ENCODE measurements around the gene TRPM1.

The TRPM1 gene

GRCh38 chr15:31101262-31102038, at the start of gene TRPM1:
TRPM1 (minus strand) TSS chr15:31101725; CDS start chr15:31081355, 20,370 bp downstream.
- Mint-ChIP-seq H3K4me1 (peaks cover 7% of the 10 kb centered on the region), H3K36me3 (ENCODE audit: low read depth) (no peaks in the 10 kb centered on the region), H3K4me3 (no peak within 1 kb of the TSS), H3K27ac (no peak within 1 kb of the TSS), H3K27me3 (no peaks in the 10 kb centered on the region), H3K9me3 (no peaks in the 10 kb centered on the region)
- ATAC-seq (no peak), DNase-seq (no peak)

- H3K4me1 Mint-ChIP-seq: no peaks in the 10 kb centered on the region
- DNase-seq (no peak), ATAC-seq (no peak)
- no peaks in the 10 kb centered on the region for H3K27me3 Mint-ChIP-seq
- no peak overlapping the region for H3K4me3 Mint-ChIP-seq
- no peak overlapping the region for H3K27ac Mint-ChIP-seq
- H3K36me3 Mint-ChIP-seq (ENCODE audit: low read depth): no peaks in the 10 kb centered on the region
- no peaks in the 10 kb centered on the region for H3K9me3 Mint-ChIP-seq
Measured at GRCh38 chr15:31150732-31151231, 49.3 kb upstream of the TRPM1 start.

- ATAC-seq (no peak), DNase-seq (no peak)
- Mint-ChIP-seq H3K9me3 (no peaks in the 10 kb centered on the region), H3K27ac (no peak overlapping the region), H3K36me3 (ENCODE audit: low read depth) (no peaks in the 10 kb centered on the region), H3K4me1 (no peaks in the 10 kb centered on the region), H3K27me3 (no peaks in the 10 kb centered on the region), H3K4me3 (no peak overlapping the region)
Measured at GRCh38 chr15:31149987-31150386, 48.5 kb upstream of the TRPM1 start.

GRCh38 chr15:31149088-31149505, 47.6 kb upstream of the TRPM1 start:
- H3K4me3 Mint-ChIP-seq: no peak overlapping the region
- no peaks in the 10 kb centered on the region for H3K4me1 Mint-ChIP-seq
- no peaks in the 10 kb centered on the region for H3K36me3 Mint-ChIP-seq (ENCODE audit: low read depth)
- ATAC-seq (no peak), DNase-seq (no peak)
- no peak overlapping the region for H3K27ac Mint-ChIP-seq
- no peaks in the 10 kb centered on the region for H3K9me3 Mint-ChIP-seq
- H3K27me3 Mint-ChIP-seq: no peaks in the 10 kb centered on the region

- Mint-ChIP-seq H3K27ac (no peak overlapping the region), H3K4me1 (no peaks in the 10 kb centered on the region), H3K9me3 (no peaks in the 10 kb centered on the region), H3K36me3 (ENCODE audit: low read depth) (no peaks in the 10 kb centered on the region), H3K27me3 (no peaks in the 10 kb centered on the region), H3K4me3 (no peak overlapping the region)
- no peak for ATAC-seq
- no peak for DNase-seq
Measured at GRCh38 chr15:31148297-31149087, 47.0 kb upstream of the TRPM1 start.

GRCh38 chr15:31147944-31148296, 46.4 kb upstream of the TRPM1 start:
- ATAC-seq (no peak), DNase-seq (no peak)
- no peak overlapping the region for H3K4me3 Mint-ChIP-seq
- H3K27ac Mint-ChIP-seq: no peak overlapping the region
- no peaks in the 10 kb centered on the region for H3K4me1 Mint-ChIP-seq
- H3K27me3 Mint-ChIP-seq: no peaks in the 10 kb centered on the region
- H3K9me3 Mint-ChIP-seq: no peaks in the 10 kb centered on the region
- no peaks in the 10 kb centered on the region for H3K36me3 Mint-ChIP-seq (ENCODE audit: low read depth)

GRCh38 chr15:31147456-31147855, 45.9 kb upstream of the TRPM1 start:
- DNase-seq: no peak
- no peaks in the 10 kb centered on the region for H3K4me1 Mint-ChIP-seq
- H3K27ac Mint-ChIP-seq: no peak overlapping the region
- no peak for ATAC-seq
- H3K27me3 Mint-ChIP-seq: no peaks in the 10 kb centered on the region
- no peaks in the 10 kb centered on the region for H3K9me3 Mint-ChIP-seq
- no peaks in the 10 kb centered on the region for H3K36me3 Mint-ChIP-seq (ENCODE audit: low read depth)
- no peak overlapping the region for H3K4me3 Mint-ChIP-seq

GRCh38 chr15:31145271-31145911, 43.9 kb upstream of the TRPM1 start:
- Mint-ChIP-seq H3K4me1 (no peaks in the 10 kb centered on the region), H3K27me3 (no peaks in the 10 kb centered on the region), H3K9me3 (no peaks in the 10 kb centered on the region), H3K4me3 (no peak overlapping the region), H3K36me3 (ENCODE audit: low read depth) (no peaks in the 10 kb centered on the region), H3K27ac (no peak overlapping the region)
- ATAC-seq (no peak), DNase-seq (no peak)

- H3K27ac Mint-ChIP-seq: no peak overlapping the region
Measured at GRCh38 chr15:31141792-31142191, 40.3 kb upstream of the TRPM1 start.

GRCh38 chr15:31136607-31137328, 35.2 kb upstream of the TRPM1 start:
- Mint-ChIP-seq H3K27ac (no peak overlapping the region), H3K27me3 (no peaks in the 10 kb centered on the region), H3K9me3 (no peaks in the 10 kb centered on the region), H3K4me1 (no peaks in the 10 kb centered on the region), H3K36me3 (ENCODE audit: low read depth) (no peaks in the 10 kb centered on the region), H3K4me3 (no peak overlapping the region)
- DNase-seq: no peak
- ATAC-seq: no peak

More at GRCh38 chr15:31141792-31142191, 40.3 kb upstream of the TRPM1 start:
- DNase-seq (no peak), ATAC-seq (no peak)
- no peak overlapping the region for H3K4me3 Mint-ChIP-seq
- no peaks in the 10 kb centered on the region for H3K36me3 Mint-ChIP-seq (ENCODE audit: low read depth)
- no peaks in the 10 kb centered on the region for H3K4me1 Mint-ChIP-seq
- H3K9me3 Mint-ChIP-seq: no peaks in the 10 kb centered on the region
- no peaks in the 10 kb centered on the region for H3K27me3 Mint-ChIP-seq

GRCh38 chr15:31136016-31136415, 34.5 kb upstream of the TRPM1 start:
- DNase-seq (no peak), ATAC-seq (no peak)
- no peaks in the 10 kb centered on the region for H3K27me3 Mint-ChIP-seq
- no peak overlapping the region for H3K4me3 Mint-ChIP-seq
- H3K27ac Mint-ChIP-seq: no peak overlapping the region
- no peaks in the 10 kb centered on the region for H3K9me3 Mint-ChIP-seq
- H3K4me1 Mint-ChIP-seq: no peaks in the 10 kb centered on the region
- no peaks in the 10 kb centered on the region for H3K36me3 Mint-ChIP-seq (ENCODE audit: low read depth)

- DNase-seq (no peak), ATAC-seq (no peak)
- no peaks in the 10 kb centered on the region for H3K9me3 Mint-ChIP-seq
- no peak overlapping the region for H3K4me3 Mint-ChIP-seq
- no peaks in the 10 kb centered on the region for H3K27me3 Mint-ChIP-seq
- H3K36me3 Mint-ChIP-seq (ENCODE audit: low read depth): no peaks in the 10 kb centered on the region
- H3K27ac Mint-ChIP-seq: no peak overlapping the region
- no peaks in the 10 kb centered on the region for H3K4me1 Mint-ChIP-seq
Measured at GRCh38 chr15:31135523-31135922, 34.0 kb upstream of the TRPM1 start.

GRCh38 chr15:31133890-31134289, 32.4 kb upstream of the TRPM1 start:
- no peak for ATAC-seq
- DNase-seq: no peak
- Mint-ChIP-seq H3K27ac (no peak overlapping the region), H3K9me3 (no peaks in the 10 kb centered on the region), H3K27me3 (no peaks in the 10 kb centered on the region), H3K36me3 (ENCODE audit: low read depth) (no peaks in the 10 kb centered on the region), H3K4me3 (no peak overlapping the region), H3K4me1 (peaks cover 2% of the 10 kb centered on the region)

- Mint-ChIP-seq H3K4me1 (peaks cover 2% of the 10 kb centered on the region), H3K27ac (no peak overlapping the region), H3K27me3 (no peaks in the 10 kb centered on the region), H3K4me3 (no peak overlapping the region), H3K36me3 (ENCODE audit: low read depth) (no peaks in the 10 kb centered on the region), H3K9me3 (no peaks in the 10 kb centered on the region)
- DNase-seq: no peak
- ATAC-seq: no peak
Measured at GRCh38 chr15:31131853-31132375, 30.4 kb upstream of the TRPM1 start.

Data from activated naive CD8-positive, alpha-beta T cell treated with anti-CD3 and anti-CD28 coated beads, Interleukin-2, amount 50 U/mL, for 24 hours (primary cell).